Tibial nerve (tissue), 4 donors: ENCODE results near the gene PLK5. TPM values are rescaled to one million over a fixed set of nuclear protein-coding genes. Genes with fewer than 3 reads are reported as not detected.

Experiments
- DNase-seq, 2 donors: peaks; one replicate each; pipeline ENCODE4 v3.0.0-alpha.2; 2019; ENCODE audit warnings: low spot score in 2 of 2
- H3K27ac ChIP-seq, 4 donors: fragments of 200-600 bp; sonication (generic) in 3 of 4; one replicate each; pipeline ENCODE4 v1.5.1; 2017 to 2019; ENCODE audit warnings: mild to moderate bottlenecking in 1 of 4
- H3K27me3 ChIP-seq, 2 donors: fragments of 200-600 bp; sonication (generic) in 1 of 2; one replicate each; pipeline versions ENCODE4 v1.5.1 to v1.6.0; 2017 to 2019
- H3K36me3 ChIP-seq, 3 donors: fragments of 200-600 bp; sonication (generic); one replicate each; pipeline ENCODE4 v1.5.1; 2018 to 2019
- H3K4me1 ChIP-seq, 4 donors: fragments of 200-600 bp; sonication (generic) in 3 of 4; one replicate each; pipeline ENCODE4 v1.5.1; 2017 to 2019
- H3K4me3 ChIP-seq, 4 donors: fragments of 200-600 bp; sonication (generic) in 3 of 4; one replicate each; pipeline ENCODE4 v1.5.1; 2017 to 2019; ENCODE audit warnings: mild to moderate bottlenecking in 1 of 4, moderate library complexity in 1 of 4
- H3K9me3 ChIP-seq, 4 donors: fragments of 200-600 bp; sonication (generic) in 3 of 4; one replicate each; pipeline ENCODE4 v1.5.1; 2017 to 2019
- EP300 ChIP-seq, 2 donors: sonication (generic); formaldehyde crosslinking; IDR thresholded peaks; one replicate each; pipeline ENCODE4 v1.6.1; 2017; ENCODE audit warnings: antibody characterized with exemption in 2 of 2, mild to moderate bottlenecking in 1 of 2
- POLR2A ChIP-seq, 2 donors: fragments of 450-650 bp; IDR thresholded peaks; one replicate each; pipeline ENCODE4 v1.6.1; 2017; ENCODE audit warnings: antibody characterized with exemption in 2 of 2, mild to moderate bottlenecking in 2 of 2, moderate library complexity in 2 of 2
- WGBS, 2 donors: methylation state at CpG; one replicate each; pipeline ENCODE4 v1.1.5; 2018; 5-methylcytosine and 5-hydroxymethylcytosine counted together
- total RNA-seq, 4 donors: library from RNA; depleted of rRNA; stranded (reverse); fragments of >200 nt; gene quantifications; one replicate each; pipeline ENCODE4 v1.1.0, GENCODE V29; 2016
- TF ChIP-seq, protein P1 (sequence below), 5 experiments: fragments of 200-600 bp in 3 of 5; fragments of 450-650 bp in 2 of 5; sonication (generic) in 3 of 5; IDR thresholded peaks; one replicate each; pipeline ENCODE4 v1.5.1; 2016 to 2019; ENCODE audit warnings: antibody characterized with exemption in 5 of 5, mild to moderate bottlenecking in 3 of 5, moderate library complexity in 2 of 5

The PLK5 gene
- total RNA-seq, 4 donors from 2014 or later: 0.21 to 6.3 (median 1.1) TPM

DNA sequence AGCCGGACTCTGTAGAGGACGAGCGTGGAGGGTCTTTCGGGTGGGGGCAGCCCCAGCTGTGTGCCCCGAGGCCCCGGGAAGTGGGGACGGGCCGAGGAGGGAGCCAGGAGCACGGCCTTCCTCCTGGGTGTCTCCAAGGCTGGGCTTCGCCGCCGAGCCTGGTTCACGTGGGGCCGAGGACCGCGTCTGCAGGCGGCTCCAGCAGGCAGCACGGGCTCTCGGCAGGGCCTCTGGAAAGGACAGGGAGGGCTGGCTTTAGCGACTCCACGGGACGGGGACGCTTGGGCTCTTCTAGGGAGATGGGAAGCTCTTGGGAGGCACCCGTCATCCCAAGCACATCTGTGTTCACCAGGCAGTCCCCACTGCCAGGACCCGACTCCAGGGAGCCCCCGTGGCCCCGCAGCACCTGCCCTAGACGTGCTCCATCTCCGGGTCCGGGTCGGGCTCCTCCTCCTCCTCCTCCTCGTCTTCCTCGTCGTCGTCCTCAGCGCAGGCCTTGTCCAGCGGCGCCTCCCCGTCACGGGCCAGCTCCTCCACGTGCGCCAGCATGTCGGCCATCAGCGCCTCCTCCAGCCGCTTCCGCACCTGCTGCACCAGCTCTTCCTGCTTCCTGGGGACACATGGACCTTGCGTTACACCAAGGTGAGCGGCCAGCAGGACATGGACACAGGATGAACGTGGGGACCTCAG is 54.2 kb downstream of the PLK5 start:
- no peak for DNase-seq
- Histone ChIP-seq H3K4me3 (no peak overlapping the region), H3K9me3 (no peaks in the 10 kb centered on the region), H3K27me3 (no peaks in the 10 kb centered on the region), H3K4me1 (no peaks in the 10 kb centered on the region), H3K36me3 (peaks cover 0 to 71% (median 31%) of the 10 kb centered on the region in 3 donors), H3K27ac (no peak overlapping the region)
- 88 to 89% methylated on average over 37 to 49 of the region's 49 CpGs for WGBS, 2 donors
- TF ChIP-seq, protein P1, sequence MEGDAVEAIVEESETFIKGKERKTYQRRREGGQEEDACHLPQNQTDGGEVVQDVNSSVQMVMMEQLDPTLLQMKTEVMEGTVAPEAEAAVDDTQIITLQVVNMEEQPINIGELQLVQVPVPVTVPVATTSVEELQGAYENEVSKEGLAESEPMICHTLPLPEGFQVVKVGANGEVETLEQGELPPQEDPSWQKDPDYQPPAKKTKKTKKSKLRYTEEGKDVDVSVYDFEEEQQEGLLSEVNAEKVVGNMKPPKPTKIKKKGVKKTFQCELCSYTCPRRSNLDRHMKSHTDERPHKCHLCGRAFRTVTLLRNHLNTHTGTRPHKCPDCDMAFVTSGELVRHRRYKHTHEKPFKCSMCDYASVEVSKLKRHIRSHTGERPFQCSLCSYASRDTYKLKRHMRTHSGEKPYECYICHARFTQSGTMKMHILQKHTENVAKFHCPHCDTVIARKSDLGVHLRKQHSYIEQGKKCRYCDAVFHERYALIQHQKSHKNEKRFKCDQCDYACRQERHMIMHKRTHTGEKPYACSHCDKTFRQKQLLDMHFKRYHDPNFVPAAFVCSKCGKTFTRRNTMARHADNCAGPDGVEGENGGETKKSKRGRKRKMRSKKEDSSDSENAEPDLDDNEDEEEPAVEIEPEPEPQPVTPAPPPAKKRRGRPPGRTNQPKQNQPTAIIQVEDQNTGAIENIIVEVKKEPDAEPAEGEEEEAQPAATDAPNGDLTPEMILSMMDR (IDR thresholded peaks at IDR 0.05): no peak
- no peak for TF ChIP-seq EP300 (IDR thresholded peaks at IDR 0.05)
- TF ChIP-seq POLR2A (IDR thresholded peaks at IDR 0.05): no peak

- Histone ChIP-seq H3K27ac (no peak overlapping the region), H3K9me3 (no peaks in the 10 kb centered on the region), H3K36me3 (peaks cover 0 to 81% (median 31%) of the 10 kb centered on the region in 3 donors), H3K27me3 (no peaks in the 10 kb centered on the region), H3K4me1 (no peaks in the 10 kb centered on the region), H3K4me3 (no peak overlapping the region)
- no peak for DNase-seq
- WGBS, 2 donors: 74 to 85% methylated on average over 18 to 20 of the region's 20 CpGs
- no peak for TF ChIP-seq EP300 (IDR thresholded peaks at IDR 0.05)
These were observed 55.3 kb downstream of the PLK5 start for GRCh38 chr19:1579222-1579621.

DNA sequence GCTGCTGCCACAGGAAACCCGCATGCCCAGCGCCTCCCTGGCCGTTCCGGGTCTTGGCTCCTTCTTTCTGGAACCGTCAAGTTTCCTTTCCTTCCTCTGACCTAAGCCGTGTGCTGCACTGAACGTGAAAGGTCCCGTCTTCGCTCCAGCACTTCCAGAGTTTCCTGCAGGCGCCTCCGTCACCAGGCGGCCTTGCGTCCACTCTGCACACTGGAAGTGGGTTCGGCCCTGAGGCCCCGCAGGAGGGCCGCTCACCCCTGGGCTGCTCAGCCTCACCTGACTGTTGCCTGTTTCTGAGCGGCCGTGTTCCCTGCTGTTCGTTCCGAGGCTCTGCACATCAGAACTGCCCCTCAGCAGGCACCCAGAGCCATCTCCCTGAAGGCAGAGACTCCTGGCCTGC is 56.5 kb downstream of the PLK5 start:
- 87 to 91% methylated on average over 20 of the region's 20 CpGs for WGBS, 2 donors
- H3K27ac ChIP-seq: no peak overlapping the region
- no peak for DNase-seq
- H3K4me3 ChIP-seq: no peak overlapping the region
- no peaks in the 10 kb centered on the region for H3K9me3 ChIP-seq
- H3K36me3 ChIP-seq: peaks cover 0 to 90% (median 31%) of the 10 kb centered on the region in 3 donors
- H3K27me3 ChIP-seq: no peaks in the 10 kb centered on the region
- H3K4me1 ChIP-seq: no peaks in the 10 kb centered on the region
- no peak for TF ChIP-seq EP300 (IDR thresholded peaks at IDR 0.05)
- TF ChIP-seq, protein P1 (IDR thresholded peaks at IDR 0.05): no peak
- TF ChIP-seq POLR2A (IDR thresholded peaks at IDR 0.05): no peak

GRCh38 chr19:1580957-1581356 is 57.1 kb downstream of the PLK5 start:
- 91 to 92% methylated on average over 22 of the region's 22 CpGs for WGBS, 2 donors
- H3K36me3 ChIP-seq: peaks cover 0 to 90% (median 31%) of the 10 kb centered on the region in 3 donors
- no peaks in the 10 kb centered on the region for H3K9me3 ChIP-seq
- no peak for DNase-seq
- no peaks in the 10 kb centered on the region for H3K4me1 ChIP-seq
- no peak overlapping the region for H3K27ac ChIP-seq
- no peaks in the 10 kb centered on the region for H3K27me3 ChIP-seq
- no peak overlapping the region for H3K4me3 ChIP-seq
- TF ChIP-seq EP300 (IDR thresholded peaks at IDR 0.05) (no peak), POLR2A (IDR thresholded peaks at IDR 0.05) (no peak)
- TF ChIP-seq, protein P1 (IDR thresholded peaks at IDR 0.05): no peak

- H3K4me1 ChIP-seq: no peaks in the 10 kb centered on the region
- H3K4me3 ChIP-seq: no peak overlapping the region
- peaks cover 0 to 77% (median 27%) of the 10 kb centered on the region in 3 donors for H3K36me3 ChIP-seq
- no peak overlapping the region for H3K27ac ChIP-seq
- H3K27me3 ChIP-seq: no peaks in the 10 kb centered on the region
- no peak for TF ChIP-seq POLR2A (IDR thresholded peaks at IDR 0.05)
- TF ChIP-seq, protein P1 (IDR thresholded peaks at IDR 0.05): no peak
- TF ChIP-seq EP300 (IDR thresholded peaks at IDR 0.05): no peak
- no peak for DNase-seq
- WGBS, 2 donors: 84 to 91% methylated on average over 9 of the region's 9 CpGs
- no peaks in the 10 kb centered on the region for H3K9me3 ChIP-seq
These were observed 58.3 kb downstream of the PLK5 start for GRCh38 chr19:1582201-1582600.
